Activated CD8-positive, alpha-beta T cell treated with anti-CD3 and anti-CD28 coated beads, Interleukin-2, amount 10 ng/mL, durations not matched to agents 7 days and 5 days (primary cell): ENCODE data around the gene CCDC78. TPM values are rescaled to one million over a fixed set of nuclear protein-coding genes. Genes with fewer than 3 reads are reported as not detected.
A peak's percentile ranks its signal among the peaks of the same experiment; 100 is the strongest.

Source experiments
- ATAC-seq: fragments of 150-1000 bp; cut with Tn5 transposase; one replicate; pipeline ENCODE4 v1.10.0; 2021; ENCODE audit warnings: moderate library complexity
- CTCF ChIA-PET: fragments of 350-600 bp; sonication (Branson Sonifier 250); formaldehyde crosslinking; loops from one replicate; lab custom pipeline; 2021; ENCODE audit warnings: antibody characterized with exemption; lab: Charles Lee
- POLR2A ChIA-PET: fragments of 350-600 bp; sonication (Branson Sonifier 250); formaldehyde crosslinking; loops from one replicate; lab custom pipeline; 2021; ENCODE audit warnings: antibody characterized with exemption; lab: Charles Lee
- DNase-seq: peaks from one replicate; pipeline ENCODE4 v3.0.0-alpha.2; 2020
- H3K27ac Mint-ChIP-seq: one replicate; pipeline ENCODE4 v1.8.0; 2021; ENCODE audit warnings: mild to moderate bottlenecking, mixed read lengths
- H3K27me3 Mint-ChIP-seq: one replicate; pipeline ENCODE4 v1.8.0; 2021; ENCODE audit warnings: low read depth, mixed read lengths
- H3K36me3 Mint-ChIP-seq: one replicate; pipeline ENCODE4 v1.8.0; 2021; ENCODE audit warnings: low read depth, mixed read lengths
- H3K4me1 Mint-ChIP-seq: one replicate; pipeline ENCODE4 v1.8.0; 2021; ENCODE audit warnings: low read depth, mixed read lengths
- H3K4me3 Mint-ChIP-seq: one replicate; pipeline ENCODE4 v1.8.0; 2021; ENCODE audit warnings: mild to moderate bottlenecking, mixed read lengths
- H3K9me3 Mint-ChIP-seq: one replicate; pipeline ENCODE4 v1.8.0; 2022; ENCODE audit warnings: mixed read lengths; ENCODE audit not compliant: insufficient read depth
- total RNA-seq, 2 experiments: library from RNA; stranded (reverse); gene quantifications; one replicate each; pipeline ENCODE4 v1.2.3, GENCODE V29; 2021

Gene CCDC78
- 1 to 10 TPM; 3.9 TPM for total RNA-seq

- ChIA-PET POLR2A (no interaction called here), CTCF (interaction anchor here (0.7 to 1.1 kb wide), 2 partner anchors 11 kb away, joined by 3 to 4 read pairs; no protein-coding TSS in a partner anchor)
- Mint-ChIP-seq H3K27me3 (no peaks in the 10 kb centered on the region), H3K4me3 (peak within 1 kb of the TSS; percentile 72), H3K36me3 (no peaks in the 10 kb centered on the region), H3K4me1 (no peaks in the 10 kb centered on the region), H3K27ac (no peak within 1 kb of the TSS), H3K9me3 (no peaks in the 10 kb centered on the region)
- ATAC-seq (peak; percentile 47), DNase-seq (peak; percentile 71)
These were observed at the start of gene CCDC78, which contains the start of gene HAGHL for GRCh38 chr16:726438-727290. Gene CCDC78, minus strand, starts transcription at chr16:726443. Its CDS starts 76 bp downstream, at chr16:726367. Gene HAGHL, plus strand, starts transcription at chr16:727106. Its CDS starts 404 bp downstream, at chr16:727510.

GRCh38 chr16:775236-775796 lies 49.1 kb upstream of the CCDC78 start:
- CTCF ChIA-PET, result no interaction called here
- H3K4me3 Mint-ChIP-seq, result no peak overlapping the region
- H3K4me1 Mint-ChIP-seq, result no peaks in the 10 kb centered on the region

GRCh38 chr16:774086-775001 lies 48.1 kb upstream of the CCDC78 start:
- no peaks in the 10 kb centered on the region for H3K27me3 Mint-ChIP-seq
- H3K36me3 Mint-ChIP-seq, result no peaks in the 10 kb centered on the region
- ChIA-PET CTCF (no interaction called here), POLR2A (no interaction called here)
- H3K4me3 Mint-ChIP-seq, result no peak overlapping the region
- H3K9me3 Mint-ChIP-seq, result no peaks in the 10 kb centered on the region
- H3K27ac Mint-ChIP-seq, result no peak overlapping the region
- H3K4me1 Mint-ChIP-seq, result no peaks in the 10 kb centered on the region
- ATAC-seq (no peak), DNase-seq (no peak)

More at GRCh38 chr16:775236-775796, 49.1 kb upstream of the CCDC78 start:
- POLR2A ChIA-PET, result no interaction called here
- Mint-ChIP-seq H3K27me3 (no peaks in the 10 kb centered on the region), H3K9me3 (no peaks in the 10 kb centered on the region), H3K27ac (no peak overlapping the region), H3K36me3 (no peaks in the 10 kb centered on the region)
- no peak for DNase-seq
- no peak for ATAC-seq

- Mint-ChIP-seq H3K4me3 (no peak overlapping the region), H3K4me1 (no peaks in the 10 kb centered on the region), H3K27me3 (no peaks in the 10 kb centered on the region), H3K36me3 (no peaks in the 10 kb centered on the region), H3K27ac (no peak overlapping the region), H3K9me3 (no peaks in the 10 kb centered on the region)
- ATAC-seq (no peak), DNase-seq (no peak)
- ChIA-PET POLR2A (interaction anchor here (0.6 kb wide), 1 partner anchor 94 kb away, joined by 4 read pairs; no protein-coding TSS in a partner anchor), CTCF (no interaction called here)
These were observed 46.7 kb upstream of the CCDC78 start for GRCh38 chr16:772959-773358.

- ChIA-PET POLR2A (no interaction called here), CTCF (no interaction called here)
- ATAC-seq (no peak), DNase-seq (no peak)
- no peaks in the 10 kb centered on the region for H3K27me3 Mint-ChIP-seq
- no peak overlapping the region for H3K4me3 Mint-ChIP-seq
- H3K9me3 Mint-ChIP-seq, result no peaks in the 10 kb centered on the region
- H3K27ac Mint-ChIP-seq, result no peak overlapping the region
- H3K36me3 Mint-ChIP-seq, result no peaks in the 10 kb centered on the region
- H3K4me1 Mint-ChIP-seq, result no peaks in the 10 kb centered on the region
These were observed 44.2 kb upstream of the CCDC78 start for GRCh38 chr16:770411-770810.

GRCh38 chr16:769934-770333 lies 43.7 kb upstream of the CCDC78 start:
- Mint-ChIP-seq H3K9me3 (no peaks in the 10 kb centered on the region), H3K27me3 (no peaks in the 10 kb centered on the region), H3K4me1 (no peaks in the 10 kb centered on the region), H3K36me3 (no peaks in the 10 kb centered on the region), H3K4me3 (no peak overlapping the region), H3K27ac (no peak overlapping the region)
- no peak for ATAC-seq
- CTCF ChIA-PET, result no interaction called here
- DNase-seq, result no peak
- POLR2A ChIA-PET, result no interaction called here

GRCh38 chr16:769184-769784 lies 43.0 kb upstream of the CCDC78 start:
- Mint-ChIP-seq H3K36me3 (no peaks in the 10 kb centered on the region), H3K9me3 (no peaks in the 10 kb centered on the region), H3K4me1 (no peaks in the 10 kb centered on the region), H3K27ac (no peak overlapping the region), H3K27me3 (no peaks in the 10 kb centered on the region), H3K4me3 (no peak overlapping the region)
- POLR2A ChIA-PET, result no interaction called here
- no peak for DNase-seq
- CTCF ChIA-PET, result no interaction called here
- ATAC-seq, result no peak

- DNase-seq, result no peak
- Mint-ChIP-seq H3K4me1 (no peaks in the 10 kb centered on the region), H3K36me3 (no peaks in the 10 kb centered on the region), H3K4me3 (no peak overlapping the region), H3K27me3 (no peaks in the 10 kb centered on the region), H3K27ac (no peak overlapping the region), H3K9me3 (no peaks in the 10 kb centered on the region)
- no peak for ATAC-seq
- POLR2A ChIA-PET, result no interaction called here
- CTCF ChIA-PET, result no interaction called here
These were observed 42.2 kb upstream of the CCDC78 start for GRCh38 chr16:768428-768827.

- Mint-ChIP-seq H3K9me3 (no peaks in the 10 kb centered on the region), H3K4me1 (no peaks in the 10 kb centered on the region), H3K27me3 (no peaks in the 10 kb centered on the region), H3K36me3 (no peaks in the 10 kb centered on the region), H3K4me3 (no peak overlapping the region), H3K27ac (no peak overlapping the region)
- ATAC-seq, result no peak
- POLR2A ChIA-PET, result no interaction called here
- no peak for DNase-seq
- CTCF ChIA-PET, result no interaction called here
These were observed 41.5 kb upstream of the CCDC78 start for GRCh38 chr16:767743-768235.

GRCh38 chr16:766820-767640 lies 40.8 kb upstream of the CCDC78 start:
- Mint-ChIP-seq H3K4me1 (no peaks in the 10 kb centered on the region), H3K4me3 (no peak overlapping the region), H3K27ac (no peak overlapping the region), H3K36me3 (no peaks in the 10 kb centered on the region), H3K9me3 (no peaks in the 10 kb centered on the region), H3K27me3 (no peaks in the 10 kb centered on the region)
- ChIA-PET CTCF (no interaction called here), POLR2A (interaction anchor here (0.7 kb wide), 1 partner anchor 203 kb away, joined by 3 read pairs; no protein-coding TSS in a partner anchor)
- DNase-seq (no peak), ATAC-seq (no peak)
